ENCODE results near the gene WHRN. TPM values are rescaled to one million over a fixed set of nuclear protein-coding genes. Genes with fewer than 3 reads are reported as not detected.

The WHRN gene
- total and polyA plus RNA-seq, 2 donors (not counting 1 experiment from before 2014, with no cell fraction given) = 19.4 to 95.7 TPM

- WGBS (ENCODE audit: insufficient coverage) = 74% methylated on average over 3 of the region's 3 CpGs
- intact Hi-C loops (cut with micrococcal nuclease) = no loop called here
- Mint-ChIP-seq H3K4me1 (no peaks in the 10 kb centered on the region), H3K27ac (no peak overlapping the region), H3K27me3 (peaks cover 21% of the 10 kb centered on the region), H3K4me3 (no peak overlapping the region), H3K9me3 (ENCODE audit: insufficient read depth) (no peaks in the 10 kb centered on the region)
- Histone ChIP-seq H3K27ac (ENCODE audit: low read length in 2 of 2) (no peak overlapping the region), H3K4me2 (replicated peaks; ENCODE audit: low read depth, low read length, poor library complexity, severe bottlenecking) (no peak overlapping the region), H2AFZ (ENCODE audit: insufficient read depth, low read depth, low read length, poor library complexity, severe bottlenecking) (no peak overlapping the region), H3K4me1 (ENCODE audit: control insufficient read depth in 2 of 2, insufficient read depth in 2 of 2, low read length in 2 of 2) (no peaks in the 10 kb centered on the region), H3K9me3 (ENCODE audit: control extremely low read depth in 1 of 3, control insufficient read depth in 2 of 3, insufficient read depth in 1 of 3, low read length in 2 of 3) (no peaks in the 10 kb centered on the region), H3K9ac (ENCODE audit: low read length) (no peak overlapping the region), H4K20me1 (ENCODE audit: control insufficient read depth, insufficient read depth, low read length, poor library complexity, severe bottlenecking) (no peaks in the 10 kb centered on the region), H3K4me3 (ENCODE audit: control extremely low read depth in 1 of 5, extremely low read depth in 1 of 5, insufficient read depth in 1 of 5, low read depth in 2 of 5, low read length in 4 of 5) (no peak overlapping the region), H3K27me3 (replicated peaks in 1 of 4; ENCODE audit: control extremely low read depth in 1 of 4, control insufficient read depth in 3 of 4, insufficient read depth in 4 of 4, low read length in 3 of 4) (peaks cover 0 to 9% (median 1%) of the 10 kb centered on the region in 4 experiments), H3K36me3 (replicated peaks in 1 of 2; ENCODE audit: control extremely low read depth in 1 of 2, control insufficient read depth in 1 of 2, extremely low read depth in 1 of 2, insufficient read depth in 2 of 2, low read length in 1 of 2) (no peaks in the 10 kb centered on the region), H3K79me2 (ENCODE audit: control insufficient read depth, insufficient read depth, low read length) (no peaks in the 10 kb centered on the region)
- TF ChIP-seq EZH2 (IDR thresholded peaks at IDR 0.05; ENCODE audit: borderline replicate concordance, insufficient read depth, low read depth, low read length, poor library complexity, severe bottlenecking) (no peak), CTCF (IDR thresholded peaks at IDR 0.05) (no peak)
- DNase-seq (no peak), ATAC-seq (ENCODE audit: low read depth) (no peak)
- ChIA-PET POLR2A (no interaction called here), CTCF (interaction anchor here (0.7 kb wide), 1 partner anchor 128 kb away, joined by 3 read pairs; no protein-coding TSS in a partner anchor)
These were observed 20.2 kb upstream of the WHRN start for GRCh38 chr9:114525513-114525912.

DNA sequence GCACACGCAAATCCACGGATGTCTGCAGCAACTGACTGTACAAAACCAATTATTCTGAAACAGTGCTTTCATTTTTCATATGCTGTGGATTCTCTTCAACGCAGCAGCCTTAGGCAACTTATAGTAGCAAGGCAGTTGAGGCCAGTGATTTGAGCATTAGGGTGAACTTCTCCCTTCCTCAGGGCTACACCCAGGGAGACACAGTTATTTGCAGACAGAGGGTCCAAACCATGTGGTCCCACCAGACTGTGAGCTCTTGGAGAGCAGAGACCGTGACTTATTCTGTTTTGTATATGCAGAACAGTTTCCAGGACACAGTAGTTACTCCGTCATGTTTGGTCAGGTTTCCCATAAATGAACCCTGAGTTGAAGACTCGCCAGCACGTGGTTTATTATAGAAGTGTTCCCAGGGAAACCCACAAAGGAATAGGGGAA lies 19.0 kb upstream of the WHRN start:
- Mint-ChIP-seq H3K27ac (no peak overlapping the region), H3K9me3 (ENCODE audit: insufficient read depth) (no peaks in the 10 kb centered on the region), H3K27me3 (peaks cover 18% of the 10 kb centered on the region), H3K4me1 (no peaks in the 10 kb centered on the region), H3K4me3 (no peak overlapping the region)
- Histone ChIP-seq H3K9ac (ENCODE audit: low read length) (no peak overlapping the region), H3K36me3 (replicated peaks in 1 of 2; ENCODE audit: control extremely low read depth in 1 of 2, control insufficient read depth in 1 of 2, extremely low read depth in 1 of 2, insufficient read depth in 2 of 2, low read length in 1 of 2) (no peaks in the 10 kb centered on the region), H3K4me2 (replicated peaks; ENCODE audit: low read depth, low read length, poor library complexity, severe bottlenecking) (no peak overlapping the region), H3K9me3 (ENCODE audit: control extremely low read depth in 1 of 3, control insufficient read depth in 2 of 3, insufficient read depth in 1 of 3, low read length in 2 of 3) (no peaks in the 10 kb centered on the region), H2AFZ (ENCODE audit: insufficient read depth, low read depth, low read length, poor library complexity, severe bottlenecking) (no peak overlapping the region), H3K27me3 (replicated peaks in 1 of 4; ENCODE audit: control extremely low read depth in 1 of 4, control insufficient read depth in 3 of 4, insufficient read depth in 4 of 4, low read length in 3 of 4) (peaks cover 0 to 9% (median 1%) of the 10 kb centered on the region in 4 experiments), H3K27ac (ENCODE audit: low read length in 2 of 2) (no peak overlapping the region), H4K20me1 (ENCODE audit: control insufficient read depth, insufficient read depth, low read length, poor library complexity, severe bottlenecking) (no peaks in the 10 kb centered on the region), H3K4me3 (ENCODE audit: control extremely low read depth in 1 of 5, extremely low read depth in 1 of 5, insufficient read depth in 1 of 5, low read depth in 2 of 5, low read length in 4 of 5) (no peak overlapping the region), H3K79me2 (ENCODE audit: control insufficient read depth, insufficient read depth, low read length) (no peaks in the 10 kb centered on the region), H3K4me1 (ENCODE audit: control insufficient read depth in 2 of 2, insufficient read depth in 2 of 2, low read length in 2 of 2) (no peaks in the 10 kb centered on the region)
- no peak for DNase-seq
- 77% methylated on average over 6 of the region's 7 CpGs for WGBS (ENCODE audit: insufficient coverage)
- ChIA-PET POLR2A (no interaction called here), CTCF (interaction anchor here (1.1 kb wide), 1 partner anchor 17 kb away, joined by 3 read pairs; no protein-coding TSS in a partner anchor)
- no peak for ATAC-seq (ENCODE audit: low read depth)
- no peak for TF ChIP-seq CTCF (IDR thresholded peaks at IDR 0.05)
- no peak for TF ChIP-seq EZH2 (IDR thresholded peaks at IDR 0.05; ENCODE audit: borderline replicate concordance, insufficient read depth, low read depth, low read length, poor library complexity, severe bottlenecking)
- intact Hi-C loops (cut with micrococcal nuclease) = no loop called here
